Eye (tissue), 1 donor: Measurements from ENCODE around the gene PSME3IP1.
A peak's percentile ranks its signal among the peaks of the same experiment; 100 is the strongest.
"Not testable (repeated sequence)": the region's sequence is repeated elsewhere in the genome, so short reads cannot be mapped to it uniquely, and the experiment has no call there.

ENCODE experiments used
- DNase-seq: peaks from one replicate; pipeline ENCODE4 v3.0.0-alpha.2; 2015

The PSME3IP1 gene

GRCh38 chr16:57185945-57186871 lies at the start of gene PSME3IP1, which contains the start of gene RSPRY1:
PSME3IP1 (minus strand) TSS chr16:57186039; CDS start chr16:57173854, 12,185 bp downstream.
RSPRY1 (plus strand) TSS chr16:57186329; CDS start chr16:57204659, 18,330 bp downstream.
- DNase-seq = peak; percentile 100

GRCh38 chr16:57235128-57236021 lies 49.5 kb upstream of the PSME3IP1 start:
- DNase-seq = no peak

- DNase-seq = no peak
These were observed 48.9 kb upstream of the PSME3IP1 start for GRCh38 chr16:57234707-57235092.

- DNase-seq = no peak
These were observed 48.3 kb upstream of the PSME3IP1 start for GRCh38 chr16:57233944-57234706.

- DNase-seq = no peak
These were observed 46.0 kb upstream of the PSME3IP1 start for GRCh38 chr16:57231821-57232350.

- DNase-seq = no peak
These were observed 43.2 kb upstream of the PSME3IP1 start for GRCh38 chr16:57229079-57229478.

- DNase-seq = no peak
These were observed 41.1 kb upstream of the PSME3IP1 start for GRCh38 chr16:57226701-57227621.

GRCh38 chr16:57225978-57226377 lies 40.1 kb upstream of the PSME3IP1 start:
- DNase-seq = no peak

- no peak for DNase-seq
These were observed 39.0 kb upstream of the PSME3IP1 start for GRCh38 chr16:57224651-57225335.

GRCh38 chr16:57223057-57223456 lies 37.2 kb upstream of the PSME3IP1 start:
- DNase-seq = no peak

GRCh38 chr16:57216968-57217367 lies 31.1 kb upstream of the PSME3IP1 start:
- DNase-seq = no peak

- DNase-seq = no peak
These were observed 27.6 kb upstream of the PSME3IP1 start for GRCh38 chr16:57213462-57213861.

GRCh38 chr16:57209780-57210179 lies 23.9 kb upstream of the PSME3IP1 start:
- no peak for DNase-seq

- no peak for DNase-seq
These were observed 23.1 kb upstream of the PSME3IP1 start for GRCh38 chr16:57208926-57209325.

- no peak for DNase-seq
These were observed 18.8 kb upstream of the PSME3IP1 start for GRCh38 chr16:57204675-57205074.

GRCh38 chr16:57203451-57203850 lies 17.6 kb upstream of the PSME3IP1 start:
- DNase-seq = no peak

GRCh38 chr16:57202095-57202886 lies 16.5 kb upstream of the PSME3IP1 start:
- no peak for DNase-seq

- DNase-seq = not testable (repeated sequence)
These were observed 15.1 kb upstream of the PSME3IP1 start for GRCh38 chr16:57200926-57201325.

GRCh38 chr16:57200321-57200720 lies 14.5 kb upstream of the PSME3IP1 start:
- DNase-seq = not testable (repeated sequence)

GRCh38 chr16:57196753-57197152 lies 10.9 kb upstream of the PSME3IP1 start:
- DNase-seq = no peak
